Adrenal gland (tissue), 12 donors: ENCODE data around the gene SCYGR1. TPM values are rescaled to one million over a fixed set of nuclear protein-coding genes. Genes with fewer than 3 reads are reported as not detected.

ENCODE experiments used
- DNase-seq, 7 donors: peaks; one replicate each; pipeline ENCODE4 v3.0.0-alpha.2; 2019 to 2020
- H3K27ac ChIP-seq, 5 donors: fragments of 200-600 bp; sonication (generic) in 4 of 5; 1 replicate in 3 of 5; 2 replicates in 2 of 5; pipeline versions ENCODE4 v1.5.1 to v1.8.0; 2016 to 2020; ENCODE audit warnings: mild to moderate bottlenecking in 1 of 5
- H3K27me3 ChIP-seq: fragments of 200-600 bp; 2 replicates; pipeline ENCODE4 v1.8.0; 2021
- H3K36me3 ChIP-seq, 2 donors: fragments of 200-600 bp; replicated peaks in 1 of 2; 1 replicate in 1 of 2; 2 replicates in 1 of 2; pipeline versions ENCODE4 v1.5.1 to v1.8.0; 2018 to 2022
- H3K4me1 ChIP-seq, 2 donors: fragments of 200-600 bp; replicated peaks in 1 of 2; 1 replicate in 1 of 2; 2 replicates in 1 of 2; pipeline versions ENCODE4 v1.5.1 to v1.8.0; 2018 to 2021
- H3K4me3 ChIP-seq, 4 donors: fragments of 200-600 bp; sonication (generic) in 3 of 4; one replicate each; pipeline ENCODE4 v1.5.1; 2016 to 2018
- H3K9me3 ChIP-seq, 3 donors: fragments of 200-600 bp; sonication (generic) in 1 of 3; replicated peaks in 1 of 3; 1 replicate in 2 of 3; 2 replicates in 1 of 3; pipeline versions ENCODE4 v1.5.1 to v1.8.0; 2016 to 2021
- CTCF ChIP-seq, 6 experiments: fragments of 450-650 bp in 4 of 6; fragments of 200-600 bp in 2 of 6; sonication (generic) in 1 of 6; IDR thresholded peaks; 1 replicate in 5 of 6; 2 replicates in 1 of 6; pipeline versions ENCODE4 v1.5.1 to v1.8.0; 2016 to 2021; ENCODE audit warnings: antibody characterized with exemption in 6 of 6, mild to moderate bottlenecking in 2 of 6, moderate library complexity in 1 of 6
- POLR2A ChIP-seq, 2 donors: fragments of 450-650 bp; IDR thresholded peaks; one replicate each; pipeline ENCODE4 v1.6.1; 2017; ENCODE audit warnings: antibody characterized with exemption in 2 of 2, mild to moderate bottlenecking in 2 of 2, moderate library complexity in 1 of 2
- WGBS, 4 donors: extraction: QIAGEN DNeasy Blood & Tissue Kit in 2 of 4; methylation state at CpG; one replicate each; pipeline versions ENCODE4 v1.1.5 to v1.1.7; 2013 to 2017; 5-methylcytosine and 5-hydroxymethylcytosine counted together
- intact Hi-C, 2 donors: fragments of 100-400 bp; cut with DNase I; formaldehyde crosslinking; loops; one replicate each; pipeline versions ENCODE4 v1.14.1 to v1.15.0; 2022 to 2023
- polyA plus RNA-seq, 3 donors: library from polyadenylated mRNA; stranded (reverse); fragments of 200-250 nt in 2 of 3; fragments of 350-450 nt in 1 of 3; fragmentation: Illumina TruSeq in 1 of 3; extraction: RNeasy Lipid Tissue Mini Kit (QIAGEN cat#74804) in 1 of 3; gene quantifications; one replicate each; pipeline ENCODE4 v1.2.3, GENCODE V29; 2013 to 2014
- total RNA-seq, 9 donors: library from RNA; depleted of rRNA in 4 of 9; stranded (reverse); fragments of >200 nt in 4 of 9; fragments of 120-200 nt in 1 of 9; fragmentation: NEBNext Ultra II Directional in 1 of 9; extraction: Animal tissue kit (Norgen Biotek cat#: 25700) in 1 of 9; gene quantifications; one replicate each; pipeline versions ENCODE4 v1.1.0 to v1.2.4, GENCODE V29; 2013 to 2023
- donor health status: healthy with polysubstance abuse.
- donor health status: Bipolar disorder and iron deficiency.
- donor health status: DM: yes; HTN: yes; CAD: no.
- donor health status: DM: no; HTN: no; CAD: no.
- donor health status: DM: no; HTN: no; CAD: no.
- donor health status: DM: yes; HTN: yes; CAD: no.

Gene SCYGR1
- total and polyA plus RNA-seq, 12 donors: not detected

GRCh38 chr2:227428731-227429285, 41.1 kb upstream of the SCYGR1 start:
- H3K4me1 ChIP-seq: no peaks in the 10 kb centered on the region

GRCh38 chr2:227423656-227424499, 36.1 kb upstream of the SCYGR1 start:
- Histone ChIP-seq H3K27me3 (no peaks in the 10 kb centered on the region), H3K9me3 (no peaks in the 10 kb centered on the region), H3K4me3 (no peak overlapping the region), H3K36me3 (no peaks in the 10 kb centered on the region), H3K27ac (no peak overlapping the region), H3K4me1 (no peaks in the 10 kb centered on the region)
- no peak for TF ChIP-seq POLR2A (IDR thresholded peaks at IDR 0.05)
- TF ChIP-seq CTCF (IDR thresholded peaks at IDR 0.05): no peak
- no peak for DNase-seq
- intact Hi-C loops: no loop called here
- 75 to 79% (median 76%) methylated on average over 10 of the region's 10 CpGs for WGBS, 4 donors

More at GRCh38 chr2:227428731-227429285, 41.1 kb upstream of the SCYGR1 start:
- H3K9me3 ChIP-seq: no peaks in the 10 kb centered on the region
- DNase-seq: no peak
- H3K4me3 ChIP-seq: no peak overlapping the region
- no peaks in the 10 kb centered on the region for H3K27me3 ChIP-seq
- TF ChIP-seq CTCF (IDR thresholded peaks at IDR 0.05) (no peak), POLR2A (IDR thresholded peaks at IDR 0.05) (no peak)
- intact Hi-C loops: no loop called here
- WGBS, 4 donors: 77 to 85% (median 82%) methylated on average over 8 of the region's 8 CpGs
- H3K36me3 ChIP-seq: no peaks in the 10 kb centered on the region
- H3K27ac ChIP-seq: no peak overlapping the region

- H3K36me3 ChIP-seq: no peaks in the 10 kb centered on the region
- DNase-seq: no peak
- H3K9me3 ChIP-seq: no peaks in the 10 kb centered on the region
- no peak overlapping the region for H3K4me3 ChIP-seq
- no peaks in the 10 kb centered on the region for H3K27me3 ChIP-seq
- intact Hi-C loops: no loop called here
- peaks cover 5 to 11% of the 10 kb centered on the region in 2 donors for H3K4me1 ChIP-seq
- H3K27ac ChIP-seq: no peak overlapping the region
- 86 to 95% (median 89%) methylated on average over 15 of the region's 15 CpGs for WGBS, 4 donors
- TF ChIP-seq POLR2A (IDR thresholded peaks at IDR 0.05) (no peak), CTCF (IDR thresholded peaks at IDR 0.05) (no peak)
Observed at GRCh38 chr2:227420087-227421052, 32.6 kb upstream of the SCYGR1 start.

GRCh38 chr2:227416701-227417100, 29.0 kb upstream of the SCYGR1 start:
- no peak overlapping the region for H3K4me3 ChIP-seq
- 74 to 83% (median 80%) methylated on average over 4 of the region's 4 CpGs for WGBS, 4 donors
- H3K27ac ChIP-seq: peak overlapping the region in 2 of 5 donors; percentile 66 to 81
- H3K4me1 ChIP-seq: peaks cover 11 to 20% of the 10 kb centered on the region in 2 donors
- no peaks in the 10 kb centered on the region for H3K9me3 ChIP-seq
- intact Hi-C loops: no loop called here
- H3K36me3 ChIP-seq: no peaks in the 10 kb centered on the region
- DNase-seq: no peak
- H3K27me3 ChIP-seq: no peaks in the 10 kb centered on the region
- no peak for TF ChIP-seq POLR2A (IDR thresholded peaks at IDR 0.05)
- TF ChIP-seq CTCF (IDR thresholded peaks at IDR 0.05): no peak
